ENCODE results near the gene NLRP7. TPM values are rescaled to one million over a fixed set of nuclear protein-coding genes. Genes with fewer than 3 reads are reported as not detected.
"Not testable (repeated sequence)": the region's sequence is repeated elsewhere in the genome, so short reads cannot be mapped to it uniquely, and the experiment has no call there.

The NLRP7 gene
- polyA plus RNA-seq, 1 experiment, result not detected

GRCh38 chr19:54898685-54899084 is 48.6 kb downstream of the NLRP7 start:
- CTCF ChIA-PET, result interaction anchor here (0.6 kb wide), 1 partner anchor 27 kb away, joined by 3 read pairs; no protein-coding TSS in a partner anchor

GRCh38 chr19:54896036-54896435 is 51.3 kb downstream of the NLRP7 start:
- ChIA-PET CTCF (no interaction called here), POLR2A (no interaction called here)
- no peak for TF ChIP-seq CTCF (IDR thresholded peaks at IDR 0.05; ENCODE audit: insufficient read depth, low read depth, low read length)
- DNase-seq (ENCODE audit: low read depth), result no peak
- Histone ChIP-seq H3K36me3 (ENCODE audit: control insufficient read depth, insufficient read depth, low read length) (no peaks in the 10 kb centered on the region), H3K4me3 (ENCODE audit: low read depth, low read length) (no peak overlapping the region), H3K27me3 (ENCODE audit: control insufficient read depth, insufficient read depth, low read length) (no peaks in the 10 kb centered on the region)

More at GRCh38 chr19:54898685-54899084, 48.6 kb downstream of the NLRP7 start:
- DNase-seq (ENCODE audit: low read depth); H3K27me3 ChIP-seq (ENCODE audit: control insufficient read depth, insufficient read depth, low read length); H3K4me3 ChIP-seq (ENCODE audit: low read depth, low read length); POLR2A ChIA-PET; H3K36me3 ChIP-seq (ENCODE audit: control insufficient read depth, insufficient read depth, low read length): not testable (repeated sequence)

GRCh38 chr19:54894106-54894505 is 53.2 kb downstream of the NLRP7 start:
- CTCF ChIA-PET; H3K36me3 ChIP-seq (ENCODE audit: control insufficient read depth, insufficient read depth, low read length); H3K4me3 ChIP-seq (ENCODE audit: low read depth, low read length); DNase-seq (ENCODE audit: low read depth); H3K27me3 ChIP-seq (ENCODE audit: control insufficient read depth, insufficient read depth, low read length); POLR2A ChIA-PET: not testable (repeated sequence)

GRCh38 chr19:54893406-54893805 is 53.9 kb downstream of the NLRP7 start:
- ChIA-PET POLR2A (no interaction called here), CTCF (no interaction called here)
- Histone ChIP-seq H3K27me3 (ENCODE audit: control insufficient read depth, insufficient read depth, low read length) (no peaks in the 10 kb centered on the region), H3K4me3 (ENCODE audit: low read depth, low read length) (no peak overlapping the region), H3K36me3 (ENCODE audit: control insufficient read depth, insufficient read depth, low read length) (no peaks in the 10 kb centered on the region)
- no peak for DNase-seq (ENCODE audit: low read depth)
- no peak for TF ChIP-seq CTCF (IDR thresholded peaks at IDR 0.05; ENCODE audit: insufficient read depth, low read depth, low read length)

GRCh38 chr19:54889566-54889965 is 57.8 kb downstream of the NLRP7 start:
- CTCF ChIA-PET, result no interaction called here
- Histone ChIP-seq H3K27me3 (ENCODE audit: control insufficient read depth, insufficient read depth, low read length) (no peaks in the 10 kb centered on the region), H3K4me3 (ENCODE audit: low read depth, low read length) (no peak overlapping the region), H3K36me3 (ENCODE audit: control insufficient read depth, insufficient read depth, low read length) (no peaks in the 10 kb centered on the region)
- POLR2A ChIA-PET, result no interaction called here
- TF ChIP-seq CTCF (IDR thresholded peaks at IDR 0.05; ENCODE audit: insufficient read depth, low read depth, low read length), result no peak
- no peak for DNase-seq (ENCODE audit: low read depth)

- H3K4me3 ChIP-seq (ENCODE audit: low read depth, low read length), result no peak overlapping the region
- DNase-seq (ENCODE audit: low read depth), result no peak
- H3K36me3 ChIP-seq (ENCODE audit: control insufficient read depth, insufficient read depth, low read length), result no peaks in the 10 kb centered on the region
- ChIA-PET CTCF (no interaction called here), POLR2A (no interaction called here)
- no peak for TF ChIP-seq CTCF (IDR thresholded peaks at IDR 0.05; ENCODE audit: insufficient read depth, low read depth, low read length)
- H3K27me3 ChIP-seq (ENCODE audit: control insufficient read depth, insufficient read depth, low read length), result no peaks in the 10 kb centered on the region
Measured at GRCh38 chr19:54888239-54888638, 59.1 kb downstream of the NLRP7 start.

Data from BJ (cell line).